ENCODE data around the gene ITPRIPL1. TPM values are rescaled to one million over a fixed set of nuclear protein-coding genes. Genes with fewer than 3 reads are reported as not detected.

ITPRIPL1 gene
- total RNA-seq, 1 donor from 2014 or later = 1.6 TPM

- H3K27me3 ChIP-seq (ENCODE audit: control insufficient read depth, insufficient read depth, low read length) = no peaks in the 10 kb centered on the region
- no peak for TF ChIP-seq CTCF (IDR thresholded peaks at IDR 0.05; ENCODE audit: insufficient read depth, low read length, severe bottlenecking)
- H3K4me3 ChIP-seq (ENCODE audit: low read depth, low read length) = no peak overlapping the region
- FAIRE-seq (no peak), DNase-seq (ENCODE audit: low read depth) (no peak)
- peaks cover 3% of the 10 kb centered on the region for H3K36me3 ChIP-seq (ENCODE audit: control insufficient read depth, insufficient read depth, low read length)
These were observed 28.0 kb downstream of the ITPRIPL1 start for GRCh38 chr2:96353032-96353561.

DNA sequence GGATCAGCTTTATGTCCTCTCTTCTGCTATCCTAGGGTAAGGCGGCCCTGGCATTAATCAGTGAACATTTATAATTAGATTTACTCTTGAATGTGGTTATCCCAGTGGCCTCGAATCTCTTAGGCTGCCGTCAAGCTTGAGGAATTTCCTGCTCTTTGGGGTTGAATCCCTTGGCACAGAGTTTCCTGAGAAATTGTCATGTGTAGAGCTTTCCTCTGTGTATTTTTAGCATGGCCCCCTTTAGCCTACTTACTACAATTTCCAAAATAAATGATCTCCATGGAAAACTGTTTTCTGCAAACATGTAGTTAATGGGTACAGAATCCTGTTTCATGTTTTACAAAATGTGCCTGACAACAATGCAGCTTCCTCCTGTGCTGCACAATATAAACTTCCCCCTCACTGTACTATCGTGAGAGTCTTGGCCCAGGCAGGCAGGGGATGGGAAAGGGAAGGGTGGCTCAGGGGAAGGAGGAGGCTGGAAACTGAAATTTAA, 28.5 kb downstream of the ITPRIPL1 start:
- FAIRE-seq (no peak), DNase-seq (ENCODE audit: low read depth) (no peak)
- H3K36me3 ChIP-seq (ENCODE audit: control insufficient read depth, insufficient read depth, low read length) = peaks cover 3% of the 10 kb centered on the region
- no peak for TF ChIP-seq CTCF (IDR thresholded peaks at IDR 0.05; ENCODE audit: insufficient read depth, low read length, severe bottlenecking)
- H3K27me3 ChIP-seq (ENCODE audit: control insufficient read depth, insufficient read depth, low read length) = no peaks in the 10 kb centered on the region
- no peak overlapping the region for H3K4me3 ChIP-seq (ENCODE audit: low read depth, low read length)

DNA sequence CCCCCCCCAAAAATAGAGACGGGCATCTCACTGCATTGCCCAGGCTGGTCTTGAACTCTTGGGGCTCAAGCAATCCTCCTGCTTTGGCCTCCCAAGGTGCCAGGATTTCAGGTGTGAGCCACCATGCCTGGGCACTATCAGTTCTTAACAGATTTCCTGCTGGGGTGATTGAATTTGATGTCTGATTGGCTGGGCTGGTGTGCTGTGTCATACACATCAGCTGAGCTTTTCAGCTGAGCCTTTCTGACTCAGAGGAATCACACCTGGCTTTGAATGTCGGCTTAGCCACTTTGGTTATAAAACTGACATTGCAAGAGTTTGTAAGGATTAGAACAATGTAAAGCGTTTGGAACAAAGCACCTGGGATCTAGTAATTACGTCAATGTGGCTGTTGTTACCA, 29.4 kb downstream of the ITPRIPL1 start:
- Histone ChIP-seq H3K4me3 (ENCODE audit: low read depth, low read length) (no peak overlapping the region), H3K27me3 (ENCODE audit: control insufficient read depth, insufficient read depth, low read length) (no peaks in the 10 kb centered on the region), H3K36me3 (ENCODE audit: control insufficient read depth, insufficient read depth, low read length) (peaks cover 5% of the 10 kb centered on the region)
- no peak for TF ChIP-seq CTCF (IDR thresholded peaks at IDR 0.05; ENCODE audit: insufficient read depth, low read length, severe bottlenecking)
- DNase-seq (ENCODE audit: low read depth) (peak; percentile 27), FAIRE-seq (no peak)

DNA sequence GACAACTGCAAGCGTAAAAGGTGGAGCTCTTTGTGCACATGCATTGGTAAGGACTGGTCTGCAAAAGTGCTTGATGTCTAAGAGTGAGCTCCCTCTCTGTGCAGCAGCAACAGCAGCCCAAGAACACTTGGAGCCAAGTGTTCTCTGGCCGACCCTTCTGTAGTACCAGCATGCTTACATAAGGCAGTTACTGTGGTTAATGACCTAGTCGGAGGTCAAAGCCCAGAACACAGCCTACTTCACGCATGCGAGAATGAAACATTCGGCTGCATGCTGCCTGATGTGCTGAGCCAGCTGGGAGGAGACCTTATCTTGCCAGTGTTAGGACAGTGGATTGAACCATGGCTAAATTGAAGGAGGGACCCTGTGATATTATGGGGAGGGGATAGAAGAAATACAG, 31.8 kb downstream of the ITPRIPL1 start:
- no peaks in the 10 kb centered on the region for H3K27me3 ChIP-seq (ENCODE audit: control insufficient read depth, insufficient read depth, low read length)
- no peak overlapping the region for H3K4me3 ChIP-seq (ENCODE audit: low read depth, low read length)
- FAIRE-seq = no peak
- peaks cover 3% of the 10 kb centered on the region for H3K36me3 ChIP-seq (ENCODE audit: control insufficient read depth, insufficient read depth, low read length)
- no peak for DNase-seq (ENCODE audit: low read depth)
- TF ChIP-seq CTCF (IDR thresholded peaks at IDR 0.05; ENCODE audit: insufficient read depth, low read length, severe bottlenecking) = no peak

DNA sequence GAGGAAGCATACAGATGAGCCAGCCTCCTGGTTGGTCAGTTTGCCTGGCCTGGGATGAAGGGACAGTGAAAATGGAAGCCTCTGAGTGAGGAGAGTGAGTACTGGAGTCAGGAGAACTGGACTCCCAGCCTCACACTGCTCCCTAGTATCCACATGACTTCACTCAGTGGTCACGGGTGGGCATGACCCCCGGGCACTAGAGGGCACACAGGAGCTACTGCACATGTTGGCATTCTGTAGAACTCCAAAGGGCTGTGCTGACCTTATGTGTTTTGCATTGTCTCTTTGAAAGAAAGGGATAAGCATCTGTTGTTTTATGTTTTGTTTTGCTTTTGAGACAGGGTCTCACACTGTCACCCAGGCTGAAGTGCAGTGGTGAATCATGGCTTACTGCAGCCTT, 34.2 kb downstream of the ITPRIPL1 start:
- TF ChIP-seq CTCF (IDR thresholded peaks at IDR 0.05; ENCODE audit: insufficient read depth, low read length, severe bottlenecking) = peak; percentile 34
- H3K36me3 ChIP-seq (ENCODE audit: control insufficient read depth, insufficient read depth, low read length) = peaks cover 3% of the 10 kb centered on the region
- FAIRE-seq (peak; percentile 82), DNase-seq (ENCODE audit: low read depth) (no peak)
- H3K4me3 ChIP-seq (ENCODE audit: low read depth, low read length) = no peak overlapping the region
- no peaks in the 10 kb centered on the region for H3K27me3 ChIP-seq (ENCODE audit: control insufficient read depth, insufficient read depth, low read length)

DNA sequence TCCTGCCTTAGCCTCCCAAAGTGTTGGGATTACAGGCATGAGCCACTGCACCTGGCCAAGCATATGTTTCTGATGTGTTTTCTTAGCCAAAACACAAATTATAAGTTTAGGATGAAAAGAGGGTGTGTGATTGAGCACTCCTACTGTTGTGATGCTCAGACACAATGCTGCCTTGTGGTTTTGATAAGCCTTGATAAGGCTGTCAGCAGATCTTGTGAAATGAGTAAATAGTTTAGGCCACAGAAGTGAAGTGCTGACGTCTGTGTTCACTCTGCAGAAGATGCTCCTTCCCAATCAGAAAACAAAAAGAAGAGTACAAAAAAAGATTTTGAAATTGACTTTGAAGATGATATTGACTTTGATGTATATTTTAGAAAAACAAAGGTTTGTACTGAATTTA, 34.7 kb downstream of the ITPRIPL1 start:
- FAIRE-seq = no peak
- DNase-seq (ENCODE audit: low read depth) = no peak
- no peak overlapping the region for H3K4me3 ChIP-seq (ENCODE audit: low read depth, low read length)
- peaks cover 3% of the 10 kb centered on the region for H3K36me3 ChIP-seq (ENCODE audit: control insufficient read depth, insufficient read depth, low read length)
- H3K27me3 ChIP-seq (ENCODE audit: control insufficient read depth, insufficient read depth, low read length) = no peaks in the 10 kb centered on the region
- no peak for TF ChIP-seq CTCF (IDR thresholded peaks at IDR 0.05; ENCODE audit: insufficient read depth, low read length, severe bottlenecking)

Data from bronchial epithelial cell (primary cell).